ENCODE measurements around the gene ZFYVE28. TPM values are rescaled to one million over a fixed set of nuclear protein-coding genes. Genes with fewer than 3 reads are reported as not detected.

Gene ZFYVE28
- total and polyA plus RNA-seq, 10 of the 15 experiments (the other 5 are each of a cell fraction or from before 2014, with no cell fraction given): 0.06 to 1.9 (median 0.22) TPM; not detected in 1

DNA sequence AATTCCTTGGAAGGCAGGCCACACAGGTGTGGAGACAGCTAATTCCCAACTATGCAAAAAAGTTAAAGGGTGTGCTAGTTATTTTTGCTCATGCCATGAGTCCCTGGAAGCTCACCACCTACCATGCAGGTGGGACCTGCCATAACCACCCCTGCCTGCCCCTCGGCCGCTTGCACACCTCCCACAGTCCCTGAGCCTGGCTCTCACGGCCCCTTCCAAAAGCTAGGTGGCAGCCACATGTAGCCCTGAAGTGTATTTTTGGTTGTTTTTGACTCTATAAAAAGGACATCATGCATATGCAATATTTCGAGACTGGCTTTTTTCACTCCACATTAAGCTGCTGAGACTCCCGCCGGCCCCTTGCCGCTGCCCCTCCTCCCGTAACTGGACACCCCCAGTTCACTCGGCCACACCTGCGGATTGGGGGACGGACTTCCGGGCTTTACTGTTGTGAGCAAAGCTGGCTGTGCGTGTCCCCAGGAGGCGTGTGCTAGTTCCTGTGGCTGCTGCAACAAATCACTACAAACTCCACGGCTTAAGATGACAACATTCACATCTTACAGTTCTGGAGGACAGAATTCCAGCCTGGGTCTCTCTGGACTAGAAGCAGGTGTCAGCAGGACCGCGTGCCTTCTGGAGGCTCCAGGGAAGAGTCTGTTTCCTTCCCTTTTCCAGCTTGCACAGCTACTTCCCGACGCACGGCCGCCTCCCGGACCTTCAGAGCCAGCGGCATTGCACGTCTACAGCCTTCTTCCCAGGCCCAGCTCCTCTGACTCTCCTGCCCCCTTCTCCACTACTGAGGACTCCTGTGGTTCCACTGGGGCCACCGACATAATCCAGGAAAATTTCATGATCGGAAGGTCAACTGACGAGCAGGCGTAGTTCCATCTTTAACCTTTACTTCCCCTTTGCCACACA is 24.8 kb downstream of the ZFYVE28 start:
- Histone ChIP-seq H3K4me2 (ENCODE audit: control insufficient read depth, insufficient read depth) (peak overlapping the region; percentile 59), H3K4me3 (0 out of 2 replicates have a peak overlapping the region, but pooled peaks have one; percentile 5), H3K79me2 (ENCODE audit: control insufficient read depth, insufficient read depth, low read length) (no peaks in the 10 kb centered on the region), H3K27ac (ENCODE audit: control insufficient read depth, insufficient read depth) (no peak overlapping the region), H3K36me3 (ENCODE audit: control insufficient read depth in 2 of 2, insufficient read depth in 2 of 2, low read length in 1 of 2) (no peaks in the 10 kb centered on the region), H2AFZ (ENCODE audit: control insufficient read depth, low read depth, low read length) (peak overlapping the region; percentile 61; the same call in 1 of the 2 replicates), H3K9ac (ENCODE audit: control insufficient read depth, insufficient read depth, low read length) (no peak overlapping the region), H4K20me1 (ENCODE audit: control insufficient read depth, insufficient read depth) (no peaks in the 10 kb centered on the region), H3K9me3 (replicated peaks; ENCODE audit: control insufficient read depth, insufficient read depth, low read length) (no peaks in the 10 kb centered on the region), H3K4me1 (ENCODE audit: control insufficient read depth, insufficient read depth, low read length) (no peaks in the 10 kb centered on the region), H3K27me3 (replicated peaks in 1 of 2; ENCODE audit: control insufficient read depth in 2 of 2, insufficient read depth in 2 of 2, low read length in 1 of 2) (no peaks in the 10 kb centered on the region)
- BruUV-seq (replicated peaks): no TSS peak
- DNase-seq (ENCODE audit: low read depth, low spot score) (no peak), FAIRE-seq (no peak), ATAC-seq (peak; percentile 85)
- 26% methylated on average over 28 of the region's 28 CpGs for WGBS (ENCODE audit: insufficient coverage, insufficient replicate concordance, low lambda C conversion rate, missing lambda C conversion rate)
- in situ Hi-C loops (cut with MboI) (no loop called here), intact Hi-C loops (cut with micrococcal nuclease; ENCODE audit: unreplicated experiment) (no loop called here)
- SMC1A ChIA-PET (ENCODE audit: uncharacterized antibody, unreplicated experiment): interaction anchor here (1.1 to 2.4 kb wide), 4 partner anchors 19 to 174 kb away, joined by 3 to 12 read pairs (median 4); partner anchors contain the start of gene MXD4
- RAD21 ChIA-PET (ENCODE audit: unreplicated experiment): interaction anchor here (1.4 to 1.6 kb wide), 2 partner anchors 25 to 48 kb away, joined by 4 read pairs; partner anchors contain the start of genes CFAP99 and ZFYVE28
- POLR2A ChIA-PET: interaction anchor here (0.6 to 1.1 kb wide), 3 partner anchors 11 to 22 kb away, joined by 4 to 7 read pairs (median 4); no protein-coding TSS in a partner anchor
- CTCF ChIA-PET: interaction anchor here (0.8 to 3.2 kb wide), 9 partner anchors 9 to 174 kb away, joined by 3 to 15 read pairs (median 6); partner anchors contain the start of gene CFAP99
- TF ChIP-seq SMC3 (IDR thresholded peaks at IDR 0.05; ENCODE audit: borderline replicate concordance, low read length) (no peak), CEBPB (IDR thresholded peaks at IDR 0.05; ENCODE audit: borderline replicate concordance in 1 of 2, low read depth in 2 of 2, low read length in 2 of 2) (no peak), YBX1 (IDR thresholded peaks at IDR 0.05) (no peak), IKZF2 (IDR thresholded peaks at IDR 0.05) (no peak), BCL11A (IDR thresholded peaks at IDR 0.05; ENCODE audit: low read depth, low read length) (no peak), CBFB (IDR thresholded peaks at IDR 0.05; ENCODE audit: low read depth) (no peak), CHD4 (IDR thresholded peaks at IDR 0.05) (no peak), MYC (IDR thresholded peaks at IDR 0.05; ENCODE audit: insufficient read depth, insufficient read length, insufficient replicate concordance, low read length, severe bottlenecking) (no peak), POLR2AphosphoS2 (IDR thresholded peaks at IDR 0.05; ENCODE audit: low read depth, low read length) (no peak), GABPA (IDR thresholded peaks at IDR 0.05; ENCODE audit: low read depth) (no peak), RELA (IDR thresholded peaks at IDR 0.05; ENCODE audit: borderline replicate concordance, partially characterized antibody) (no peak), RFX5 (IDR thresholded peaks at IDR 0.05; ENCODE audit: low read depth, low read length) (no peak), NRF1 (conservative IDR thresholded peaks at IDR 0.05; ENCODE audit: low read depth, low read length) (no peak), TCF12 (IDR thresholded peaks at IDR 0.05; ENCODE audit: low read depth, low read length) (no peak)
- TF ChIP-seq, protein P1, sequence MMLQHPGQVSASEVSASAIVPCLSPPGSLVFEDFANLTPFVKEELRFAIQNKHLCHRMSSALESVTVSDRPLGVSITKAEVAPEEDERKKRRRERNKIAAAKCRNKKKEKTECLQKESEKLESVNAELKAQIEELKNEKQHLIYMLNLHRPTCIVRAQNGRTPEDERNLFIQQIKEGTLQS (IDR thresholded peaks at IDR 0.05; ENCODE audit: borderline replicate concordance, extremely low read depth, low read depth, low read length): no peak
- TF ChIP-seq, protein P2, sequence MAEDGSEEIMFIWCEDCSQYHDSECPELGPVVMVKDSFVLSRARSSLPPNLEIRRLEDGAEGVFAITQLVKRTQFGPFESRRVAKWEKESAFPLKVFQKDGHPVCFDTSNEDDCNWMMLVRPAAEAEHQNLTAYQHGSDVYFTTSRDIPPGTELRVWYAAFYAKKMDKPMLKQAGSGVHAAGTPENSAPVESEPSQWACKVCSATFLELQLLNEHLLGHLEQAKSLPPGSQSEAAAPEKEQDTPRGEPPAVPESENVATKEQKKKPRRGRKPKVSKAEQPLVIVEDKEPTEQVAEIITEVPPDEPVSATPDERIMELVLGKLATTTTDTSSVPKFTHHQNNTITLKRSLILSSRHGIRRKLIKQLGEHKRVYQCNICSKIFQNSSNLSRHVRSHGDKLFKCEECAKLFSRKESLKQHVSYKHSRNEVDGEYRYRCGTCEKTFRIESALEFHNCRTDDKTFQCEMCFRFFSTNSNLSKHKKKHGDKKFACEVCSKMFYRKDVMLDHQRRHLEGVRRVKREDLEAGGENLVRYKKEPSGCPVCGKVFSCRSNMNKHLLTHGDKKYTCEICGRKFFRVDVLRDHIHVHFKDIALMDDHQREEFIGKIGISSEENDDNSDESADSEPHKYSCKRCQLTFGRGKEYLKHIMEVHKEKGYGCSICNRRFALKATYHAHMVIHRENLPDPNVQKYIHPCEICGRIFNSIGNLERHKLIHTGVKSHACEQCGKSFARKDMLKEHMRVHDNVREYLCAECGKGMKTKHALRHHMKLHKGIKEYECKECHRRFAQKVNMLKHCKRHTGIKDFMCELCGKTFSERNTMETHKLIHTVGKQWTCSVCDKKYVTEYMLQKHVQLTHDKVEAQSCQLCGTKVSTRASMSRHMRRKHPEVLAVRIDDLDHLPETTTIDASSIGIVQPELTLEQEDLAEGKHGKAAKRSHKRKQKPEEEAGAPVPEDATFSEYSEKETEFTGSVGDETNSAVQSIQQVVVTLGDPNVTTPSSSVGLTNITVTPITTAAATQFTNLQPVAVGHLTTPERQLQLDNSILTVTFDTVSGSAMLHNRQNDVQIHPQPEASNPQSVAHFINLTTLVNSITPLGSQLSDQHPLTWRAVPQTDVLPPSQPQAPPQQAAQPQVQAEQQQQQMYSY (CRISPR knock-in tag; IDR thresholded peaks at IDR 0.05): no peak
- TF ChIP-seq, protein P3, sequence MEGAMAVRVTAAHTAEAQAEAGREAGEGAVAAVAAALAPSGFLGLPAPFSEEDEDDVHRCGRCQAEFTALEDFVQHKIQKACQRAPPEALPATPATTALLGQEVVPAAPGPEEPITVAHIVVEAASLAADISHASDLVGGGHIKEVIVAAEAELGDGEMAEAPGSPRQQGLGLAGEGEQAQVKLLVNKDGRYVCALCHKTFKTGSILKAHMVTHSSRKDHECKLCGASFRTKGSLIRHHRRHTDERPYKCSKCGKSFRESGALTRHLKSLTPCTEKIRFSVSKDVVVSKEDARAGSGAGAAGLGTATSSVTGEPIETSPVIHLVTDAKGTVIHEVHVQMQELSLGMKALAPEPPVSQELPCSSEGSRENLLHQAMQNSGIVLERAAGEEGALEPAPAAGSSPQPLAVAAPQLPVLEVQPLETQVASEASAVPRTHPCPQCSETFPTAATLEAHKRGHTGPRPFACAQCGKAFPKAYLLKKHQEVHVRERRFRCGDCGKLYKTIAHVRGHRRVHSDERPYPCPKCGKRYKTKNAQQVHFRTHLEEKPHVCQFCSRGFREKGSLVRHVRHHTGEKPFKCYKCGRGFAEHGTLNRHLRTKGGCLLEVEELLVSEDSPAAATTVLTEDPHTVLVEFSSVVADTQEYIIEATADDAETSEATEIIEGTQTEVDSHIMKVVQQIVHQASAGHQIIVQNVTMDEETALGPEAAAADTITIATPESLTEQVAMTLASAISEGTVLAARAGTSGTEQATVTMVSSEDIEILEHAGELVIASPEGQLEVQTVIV (IDR thresholded peaks at IDR 0.05; ENCODE audit: borderline replicate concordance, partially characterized antibody): no peak

Measured in GM12878 (cell line).